ENCODE measurements around the gene TMEM52B.

DNA sequence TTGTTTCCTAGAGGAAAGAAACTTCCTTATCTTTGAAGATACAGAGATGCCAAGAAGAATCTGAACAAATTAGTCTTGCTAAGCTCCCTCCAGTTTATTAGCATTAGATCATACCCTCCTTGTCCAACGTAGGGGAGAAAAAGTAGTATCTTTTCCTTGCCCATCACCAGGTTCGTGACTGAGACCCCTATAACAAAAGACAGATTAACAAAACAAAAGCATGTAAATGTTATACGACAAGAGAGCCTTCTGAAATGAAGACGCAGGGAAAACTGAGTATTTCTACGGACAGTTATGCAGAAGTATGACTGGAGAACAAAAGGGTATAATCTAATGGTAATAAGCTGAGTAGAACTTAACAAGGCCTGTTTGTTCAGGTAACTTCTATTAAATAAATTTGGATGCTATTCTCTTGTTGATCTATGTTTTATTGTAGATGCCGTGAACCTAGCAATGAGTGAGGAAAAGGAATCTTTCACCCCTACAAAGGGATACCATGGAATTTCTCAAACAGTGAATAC lies 45.9 kb upstream of the TMEM52B start:
- TF ChIP-seq CTCF (IDR thresholded peaks at IDR 0.05) = no peak
- no peak for TF ChIP-seq POLR2AphosphoS5 (IDR thresholded peaks at IDR 0.05)
- TF ChIP-seq POLR2A (IDR thresholded peaks at IDR 0.05; ENCODE audit: low read depth) = no peak
- no peak for TF ChIP-seq EP300 (IDR thresholded peaks at IDR 0.05)

All from esophagus muscularis mucosa (tissue), 4 donors.